ENCODE measurements around the gene MYMK. TPM values are rescaled to one million over a fixed set of nuclear protein-coding genes. Genes with fewer than 3 reads are reported as not detected.
A peak's percentile ranks its signal among the peaks of the same experiment; 100 is the strongest.
"Not testable (repeated sequence)": the region's sequence is repeated elsewhere in the genome, so short reads cannot be mapped to it uniquely, and the experiment has no call there.

The MYMK gene
- total RNA-seq (2014; rRNA removed; shearing (Covaris generic)): not detected in 2 replicates

- no peak for DNase-seq (ENCODE audit: low read depth)
Measured at GRCh38 chr9:133524679-133525228, at the start of gene MYMK. Gene MYMK, minus strand, starts transcription at chr9:133524959. Its CDS starts 115 bp downstream, at chr9:133524844.

GRCh38 chr9:133573791-133574515, 49.2 kb upstream of the MYMK start:
- no peak for DNase-seq (ENCODE audit: low read depth)

- DNase-seq (ENCODE audit: low read depth): peak; percentile 71
Measured at GRCh38 chr9:133572821-133573361, 48.1 kb upstream of the MYMK start.

DNA sequence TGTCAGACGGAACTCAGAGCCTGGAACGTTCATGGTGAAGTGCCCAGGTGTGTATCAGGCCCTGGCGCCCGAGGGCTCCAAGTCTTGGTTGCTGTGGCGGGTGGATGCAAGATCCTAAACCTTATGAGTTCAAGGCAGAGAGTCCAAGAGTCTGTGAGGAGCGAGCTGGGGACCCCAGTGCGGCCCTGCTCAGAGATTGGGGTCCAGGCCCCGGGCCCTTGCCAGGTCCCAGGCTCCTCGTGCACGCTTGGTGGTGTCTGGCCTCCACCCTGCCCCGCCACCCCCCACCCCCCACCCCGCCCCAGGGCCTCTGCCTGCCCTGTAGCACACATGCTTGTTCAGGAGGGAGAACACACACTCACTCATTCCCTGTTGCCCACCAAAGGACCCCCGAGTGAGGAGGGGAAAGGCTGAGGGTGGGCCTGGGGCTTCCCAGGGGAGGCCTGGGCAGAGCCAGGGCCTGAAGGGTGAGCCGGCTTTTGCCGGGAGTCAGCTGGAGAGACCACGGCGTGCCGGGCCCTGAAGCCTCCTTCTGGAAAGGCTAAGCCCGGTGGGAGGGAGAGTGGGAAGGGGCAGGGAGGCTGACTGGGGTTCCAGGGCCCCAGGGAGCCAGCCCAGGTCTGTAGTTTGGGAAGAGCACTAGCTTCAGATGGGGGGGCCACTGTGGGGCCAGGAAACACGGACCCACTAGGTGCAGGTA, 47.3 kb upstream of the MYMK start:
- no peak for DNase-seq (ENCODE audit: low read depth)

- DNase-seq (ENCODE audit: low read depth): no peak
Measured at GRCh38 chr9:133571391-133571890, 46.7 kb upstream of the MYMK start.

- no peak for DNase-seq (ENCODE audit: low read depth)
Measured at GRCh38 chr9:133570691-133571080, 45.9 kb upstream of the MYMK start.

DNA sequence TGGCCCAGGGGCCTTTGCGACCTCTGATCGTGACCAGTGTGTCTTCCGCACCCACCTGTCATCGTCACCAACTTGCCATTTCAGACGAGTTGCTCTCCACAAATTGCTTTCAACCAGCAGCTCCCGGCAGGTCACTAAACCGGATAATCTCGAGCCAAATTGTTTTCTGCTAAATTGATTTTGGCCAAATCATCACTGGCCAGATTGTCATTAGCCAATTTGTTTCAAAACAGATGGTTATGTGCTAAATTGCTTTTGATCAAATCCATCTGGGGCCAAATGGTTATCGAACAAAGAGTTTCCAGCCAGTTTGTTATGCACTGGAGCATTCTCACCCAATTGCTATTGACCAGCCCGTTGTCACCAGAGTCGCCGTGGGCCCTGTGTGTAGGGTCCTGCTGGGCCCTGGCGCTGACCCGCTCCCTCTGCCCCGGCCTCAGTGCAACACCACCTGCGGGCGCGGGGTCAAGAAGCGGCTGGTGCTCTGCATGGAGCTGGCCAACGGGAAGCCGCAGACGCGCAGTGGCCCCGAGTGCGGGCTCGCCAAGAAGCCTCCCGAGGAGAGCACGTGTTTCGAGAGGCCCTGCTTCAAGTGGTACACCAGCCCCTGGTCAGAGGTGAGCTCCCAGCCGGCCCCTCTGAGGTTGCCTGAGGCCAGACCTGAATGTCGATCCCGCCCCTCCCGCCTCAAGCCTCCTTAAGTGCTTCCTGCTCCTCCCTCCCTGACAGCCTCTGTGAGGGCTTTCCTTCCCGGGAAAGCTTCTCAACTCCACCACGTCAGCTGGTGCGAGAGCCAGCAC, 45.3 kb upstream of the MYMK start:
- DNase-seq (ENCODE audit: low read depth): peak; percentile 46

DNA sequence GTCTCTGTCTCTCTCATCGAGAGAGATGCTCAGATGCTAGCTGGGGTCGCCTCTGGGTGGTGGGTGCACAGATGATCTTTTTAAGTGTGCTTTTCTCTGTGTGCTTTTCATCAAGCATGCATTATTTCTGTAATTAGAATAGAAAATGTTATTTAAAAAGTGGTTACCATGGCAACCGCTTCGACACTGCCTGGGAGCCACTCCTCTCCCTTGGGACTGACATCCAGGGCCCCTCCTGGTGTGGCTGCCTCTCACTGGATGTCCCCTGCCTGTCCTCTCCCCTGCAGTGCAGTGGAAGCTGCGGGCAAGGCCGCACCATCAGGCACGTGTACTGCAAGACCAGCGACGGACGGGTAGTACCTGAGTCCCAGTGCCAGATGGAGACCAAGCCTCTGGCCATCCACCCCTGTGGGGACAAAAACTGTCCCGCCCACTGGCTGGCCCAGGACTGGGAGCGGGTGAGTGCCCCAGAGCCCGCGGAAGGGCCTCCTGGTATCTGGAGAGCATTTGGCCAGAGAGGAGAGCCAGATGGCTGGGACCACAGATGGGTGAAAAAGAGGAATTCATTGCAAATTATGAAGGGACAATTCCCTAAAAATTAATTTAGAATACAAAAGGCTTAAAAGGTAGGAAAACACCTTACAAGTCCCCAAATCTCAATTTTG, 44.5 kb upstream of the MYMK start:
- no peak for DNase-seq (ENCODE audit: low read depth)

GRCh38 chr9:133568186-133568585, 43.4 kb upstream of the MYMK start:
- DNase-seq (ENCODE audit: low read depth): no peak

- no peak for DNase-seq (ENCODE audit: low read depth)
Measured at GRCh38 chr9:133566817-133567216, 42.1 kb upstream of the MYMK start.

DNA sequence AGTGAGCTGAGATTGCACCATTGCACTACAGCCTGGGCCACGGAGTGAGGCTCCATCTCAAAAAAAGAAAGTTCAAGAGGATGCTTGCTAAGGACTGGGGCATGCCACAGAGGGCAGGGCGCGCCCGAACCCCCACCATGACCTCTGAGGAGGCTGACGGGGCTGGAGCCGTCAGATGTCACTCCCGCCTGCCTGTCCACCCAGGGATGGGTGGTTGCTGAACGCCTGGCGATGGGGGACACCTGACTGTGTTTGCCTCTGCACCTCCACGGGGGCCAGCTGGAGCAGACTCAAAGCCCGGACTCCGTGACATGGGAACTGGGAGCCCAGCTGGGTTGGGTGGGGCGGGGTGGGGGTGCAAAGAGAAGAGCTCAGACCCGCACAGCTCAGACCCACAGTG, 41.6 kb upstream of the MYMK start:
- no peak for DNase-seq (ENCODE audit: low read depth)

GRCh38 chr9:133564451-133565116, 39.8 kb upstream of the MYMK start:
- no peak for DNase-seq (ENCODE audit: low read depth)

DNA sequence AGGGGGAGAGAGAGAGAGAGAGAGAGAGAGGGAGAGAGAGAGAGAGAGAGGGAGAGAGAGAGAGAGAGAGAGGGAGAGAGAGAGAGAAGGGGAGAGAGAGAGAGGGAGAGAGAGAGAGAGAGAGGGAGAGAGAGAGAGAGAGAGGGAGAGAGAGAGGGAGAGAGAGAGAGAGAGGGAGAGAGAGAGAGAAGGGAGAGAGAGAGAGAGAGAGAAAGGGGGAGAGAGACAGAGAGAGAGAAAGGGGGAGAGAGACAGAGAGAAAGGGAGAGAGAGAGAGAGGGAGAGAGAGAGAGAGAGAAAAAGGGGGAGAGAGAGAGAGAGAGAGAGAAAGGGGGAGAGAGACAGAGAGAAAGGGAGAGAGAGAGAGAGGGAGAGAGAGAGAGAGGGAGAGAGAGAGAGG, 39.1 kb upstream of the MYMK start:
- not testable (repeated sequence) for DNase-seq (ENCODE audit: low read depth)

- DNase-seq (ENCODE audit: low read depth): peak; percentile 70
Measured at GRCh38 chr9:133563291-133563796, 38.6 kb upstream of the MYMK start.

DNA sequence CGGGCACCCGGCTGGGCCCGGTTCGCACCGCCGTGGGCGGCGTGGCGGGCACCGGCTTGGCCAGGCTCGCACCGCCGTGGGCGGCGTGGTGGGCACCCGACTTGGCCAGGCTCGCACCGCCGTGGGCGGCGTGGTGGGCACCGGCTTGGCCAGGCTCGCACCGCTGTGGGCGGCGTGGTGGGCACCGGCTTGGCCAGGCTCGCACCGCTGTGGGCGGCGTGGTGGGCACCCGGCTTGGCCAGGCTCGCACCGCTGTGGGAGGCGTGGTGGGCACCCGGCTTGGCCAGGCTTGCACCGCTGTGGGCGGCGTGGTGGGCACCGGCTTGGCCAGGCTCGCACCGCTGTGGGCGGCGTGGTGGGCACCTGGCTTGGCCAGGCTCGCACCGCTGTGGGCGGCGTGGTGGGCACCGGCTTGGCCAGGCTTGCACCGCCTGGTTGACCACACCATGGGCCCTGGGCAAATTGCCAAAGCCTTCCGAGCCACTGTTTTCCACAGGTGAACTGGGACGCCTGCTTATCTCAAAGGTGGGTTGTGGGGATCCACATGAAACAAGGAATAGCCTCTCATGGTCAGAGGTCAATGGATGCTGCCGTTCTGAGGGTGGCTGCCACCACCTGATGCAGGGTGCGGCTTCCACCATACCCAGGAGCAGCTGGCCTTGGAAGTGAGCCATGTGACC, 38.0 kb upstream of the MYMK start:
- DNase-seq (ENCODE audit: low read depth): no peak

GRCh38 chr9:133561976-133562554, 37.3 kb upstream of the MYMK start:
- DNase-seq (ENCODE audit: low read depth): no peak

- no peak for DNase-seq (ENCODE audit: low read depth)
Measured at GRCh38 chr9:133560944-133561343, 36.2 kb upstream of the MYMK start.

DNA sequence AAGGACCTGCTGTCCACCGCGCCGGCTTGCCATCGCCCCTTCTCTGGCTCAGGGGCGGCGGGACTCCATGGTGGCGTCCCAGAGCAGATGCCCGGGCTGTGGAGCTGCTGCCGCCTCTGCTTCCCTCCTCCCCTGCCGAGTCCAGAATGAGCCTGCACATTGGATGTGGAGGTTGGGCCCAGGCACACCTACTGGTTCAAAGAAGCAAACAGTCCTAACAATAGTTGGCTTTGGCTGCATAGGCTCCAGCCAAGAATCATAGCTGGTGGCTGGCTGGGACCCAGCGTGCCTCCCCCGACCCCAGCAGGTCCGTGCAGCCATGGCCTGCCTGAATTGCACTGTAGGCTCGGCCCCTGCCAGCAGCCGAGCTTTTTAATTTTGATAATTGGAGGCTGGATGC, 35.6 kb upstream of the MYMK start:
- DNase-seq (ENCODE audit: low read depth): no peak
